NK-92 (cell line): Measurements from ENCODE around the gene FAM78B.

Experiments
- DNase-seq: peaks from one replicate; lab custom pipeline; 2025; ENCODE audit not compliant: unreplicated experiment; lab: John Stamatoyannopoulos, UW

FAM78B gene

DNA sequence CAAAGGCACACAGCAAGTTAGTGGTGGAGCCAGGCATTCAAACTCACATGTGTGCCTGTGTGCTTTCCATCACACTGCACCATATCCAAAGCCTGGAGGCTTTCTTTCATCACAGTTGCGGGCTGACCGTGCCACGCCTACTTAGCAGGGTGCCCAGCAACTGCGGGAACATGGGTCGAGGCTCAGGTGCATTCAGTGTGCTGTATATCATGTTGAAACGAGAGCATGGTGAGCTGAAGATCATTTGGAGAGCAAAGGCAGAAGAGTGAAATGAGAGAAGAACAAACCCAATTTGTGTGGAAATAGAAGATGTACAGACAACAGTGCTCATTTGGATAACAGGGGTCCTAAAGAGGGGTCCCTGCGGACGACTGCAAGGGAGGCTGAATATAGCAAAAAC is 46.5 kb downstream of the FAM78B start:
- DNase-seq: no peak

DNA sequence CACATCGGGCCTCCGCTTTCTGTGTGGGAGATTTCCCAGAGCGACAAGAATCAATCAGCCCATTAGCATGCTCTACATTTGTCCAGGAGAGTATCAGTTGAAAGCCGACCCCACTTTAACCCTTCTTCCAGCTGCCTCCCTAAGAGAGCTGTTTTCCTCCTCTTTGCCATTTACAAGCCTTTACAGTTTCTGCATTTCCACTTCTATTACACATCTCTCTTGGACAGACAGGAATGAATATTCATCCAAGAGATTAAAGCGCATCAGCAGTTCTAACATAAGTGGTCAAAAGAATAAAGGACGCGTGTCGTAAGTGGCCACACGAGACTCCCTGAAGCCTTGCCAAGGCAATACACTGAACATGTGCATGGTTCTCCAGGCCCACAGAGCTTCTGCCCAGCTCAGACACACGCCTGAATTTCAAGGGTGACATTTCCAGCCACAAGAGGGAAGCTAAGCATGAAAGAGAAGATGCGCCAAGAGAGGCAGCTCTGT is 47.3 kb downstream of the FAM78B start:
- DNase-seq: no peak

DNA sequence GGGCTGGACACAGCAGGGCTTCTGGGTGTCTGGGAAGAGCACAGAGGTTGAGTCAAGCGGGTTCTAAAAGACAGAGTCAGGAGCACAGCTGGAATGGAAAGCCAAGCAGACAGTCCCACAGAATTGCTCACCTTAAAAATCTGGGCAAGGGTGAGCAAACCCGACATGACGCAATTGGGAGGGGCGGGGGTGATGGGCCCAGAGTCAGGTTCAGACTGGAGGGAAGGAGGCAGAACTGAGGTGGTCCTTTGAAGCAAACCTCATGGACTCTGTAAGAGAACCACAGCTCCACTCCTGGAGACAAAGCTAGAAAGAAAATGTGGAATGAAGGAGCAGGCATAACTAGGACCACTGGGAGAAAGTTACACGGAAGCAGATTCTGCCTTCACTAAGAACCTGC is 49.0 kb downstream of the FAM78B start:
- DNase-seq: no peak

DNA sequence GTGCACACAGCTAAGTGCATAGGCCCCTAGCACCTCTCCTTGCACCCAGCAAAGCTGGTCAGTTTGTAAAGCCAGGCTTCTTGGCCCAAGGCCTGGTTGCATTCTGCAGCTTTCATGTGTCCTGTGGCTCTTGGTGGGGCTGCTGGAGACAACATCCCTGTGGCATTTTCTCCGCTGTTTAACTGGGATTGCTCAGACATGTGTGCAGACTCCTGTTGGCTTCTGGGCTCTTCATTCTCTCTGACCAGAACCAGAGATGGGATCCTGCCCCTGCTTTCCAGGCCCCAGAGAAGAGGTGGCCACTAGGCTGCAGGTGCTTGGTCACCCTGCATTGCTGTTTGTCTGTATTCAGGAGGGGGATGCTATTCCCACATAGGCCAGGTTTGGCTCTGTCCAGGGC is 50.8 kb downstream of the FAM78B start:
- no peak for DNase-seq

DNA sequence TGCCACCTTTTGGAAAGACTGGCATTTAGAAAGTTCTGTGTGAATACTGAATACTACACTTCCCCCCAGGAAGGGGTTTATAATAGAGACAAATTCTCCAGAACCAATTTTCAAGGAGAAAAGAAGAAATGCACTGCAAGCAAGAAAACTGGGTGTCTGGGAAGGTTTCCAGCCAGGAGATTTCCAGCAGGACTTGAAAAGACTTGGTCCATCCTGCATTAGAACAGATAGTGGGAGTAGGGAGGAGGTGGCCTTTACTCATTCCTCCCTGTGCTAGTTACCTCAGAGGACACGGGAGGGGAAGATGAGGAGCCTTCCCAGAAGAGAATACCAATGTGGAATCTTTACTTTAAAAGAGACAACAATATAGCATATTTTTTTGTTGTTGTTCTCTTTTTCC is 52.4 kb downstream of the FAM78B start:
- no peak for DNase-seq

GRCh38 chr1:166113630-166114029 is 53.2 kb downstream of the FAM78B start:
- no peak for DNase-seq

- no peak for DNase-seq
Measured at GRCh38 chr1:166113031-166113430, 53.8 kb downstream of the FAM78B start.

DNA sequence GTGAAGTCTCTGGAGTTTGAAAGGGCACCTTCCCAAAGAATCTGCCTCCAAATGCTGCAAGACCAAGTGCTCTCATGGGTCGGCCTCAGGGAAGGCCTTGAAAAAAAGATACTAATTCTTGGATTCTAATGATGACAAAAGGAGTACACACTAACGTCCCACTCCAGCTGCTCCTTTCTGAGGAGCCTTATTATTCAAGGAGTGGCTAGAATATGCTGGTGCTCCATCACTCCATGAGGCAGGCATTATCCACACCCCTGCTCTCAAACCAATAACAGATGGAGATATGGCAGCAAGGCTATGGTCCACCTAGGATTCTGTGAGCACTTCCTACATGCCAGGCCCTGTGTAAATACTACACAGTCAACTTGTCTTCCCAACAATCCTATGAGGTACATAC is 54.4 kb downstream of the FAM78B start:
- no peak for DNase-seq

DNA sequence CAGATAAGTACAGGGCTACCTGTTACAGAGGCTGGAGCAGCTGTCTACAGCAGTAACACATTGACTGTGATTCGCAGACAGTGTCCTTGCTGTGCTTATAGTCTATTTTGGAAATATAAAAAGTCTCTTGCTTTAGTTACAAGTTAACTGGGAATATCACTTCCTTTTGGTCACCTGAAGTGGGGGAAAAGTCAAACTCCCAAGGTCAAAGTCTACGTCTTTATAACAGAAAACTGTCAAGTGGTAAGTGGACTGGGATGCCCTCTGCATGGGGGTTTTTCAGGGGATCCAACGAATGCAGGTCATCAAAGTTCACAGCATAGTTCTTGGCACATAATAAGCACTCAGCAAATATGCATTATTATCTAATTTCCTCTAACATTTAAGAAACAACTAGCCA is 55.4 kb downstream of the FAM78B start:
- no peak for DNase-seq

- DNase-seq: no peak
Measured at GRCh38 chr1:166090244-166090643, 76.6 kb downstream of the FAM78B start.

DNA sequence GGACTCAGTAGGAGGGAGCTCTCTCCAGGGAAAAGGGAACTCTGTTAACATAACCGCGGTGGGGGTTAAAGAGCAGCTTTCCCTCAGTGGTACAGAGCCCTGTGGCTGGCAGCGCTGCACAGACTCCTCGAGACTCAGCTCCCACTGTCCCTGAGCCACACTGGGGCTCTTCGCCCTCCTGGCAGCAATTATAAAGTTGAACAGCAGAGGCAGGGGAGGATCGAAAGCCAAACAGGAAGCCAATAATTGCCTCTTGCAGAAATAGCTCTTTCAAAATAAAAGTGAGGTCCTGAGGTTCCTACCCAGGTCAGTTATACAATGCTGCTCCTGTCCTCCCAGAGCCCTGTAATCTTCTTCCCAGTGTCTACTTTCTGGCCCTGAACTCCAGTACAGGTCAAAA is 77.0 kb downstream of the FAM78B start:
- DNase-seq: no peak

GRCh38 chr1:166088572-166088955 is 78.2 kb downstream of the FAM78B start:
- no peak for DNase-seq

DNA sequence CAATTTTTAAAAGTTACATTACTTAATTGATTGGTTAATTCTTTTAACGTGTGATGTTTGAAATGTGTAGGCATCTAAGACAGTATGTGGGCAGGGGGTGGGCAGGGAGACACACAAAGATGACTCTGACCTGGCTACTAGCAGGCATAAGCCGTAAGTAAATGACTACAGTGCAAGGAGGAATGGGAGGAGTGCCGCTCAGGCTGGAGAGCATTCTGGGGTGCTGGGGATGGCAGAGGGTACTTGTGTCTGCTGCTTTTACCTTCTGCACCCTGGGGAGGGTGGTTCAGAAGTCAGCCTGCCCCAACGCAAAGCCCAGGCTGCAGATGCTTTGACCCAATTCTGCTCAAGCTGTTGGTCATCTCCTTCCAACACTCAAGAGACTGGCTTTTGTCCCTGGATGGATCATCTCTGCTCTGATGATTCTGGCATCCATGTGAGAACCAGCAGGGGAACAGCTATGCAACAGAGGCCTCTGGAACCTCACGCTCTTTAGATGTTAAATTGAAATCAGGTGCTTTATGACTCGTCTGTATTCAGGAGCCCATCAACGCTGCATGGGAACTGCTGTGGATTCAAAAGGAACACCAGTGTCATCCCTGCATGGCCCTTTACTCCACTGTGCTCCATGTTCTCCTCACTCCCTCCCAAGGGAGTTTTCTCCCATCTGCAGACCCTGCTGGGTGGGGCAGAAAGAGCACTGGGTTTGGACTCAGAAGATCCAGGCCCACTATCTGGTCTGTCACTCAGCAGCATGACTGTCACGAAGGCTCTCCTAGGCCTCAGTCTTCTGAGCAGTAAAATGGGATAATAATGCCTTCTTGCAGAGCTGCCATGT is 78.8 kb downstream of the FAM78B start:
- DNase-seq: no peak

GRCh38 chr1:166086113-166086883 is 80.5 kb downstream of the FAM78B start:
- no peak for DNase-seq

DNA sequence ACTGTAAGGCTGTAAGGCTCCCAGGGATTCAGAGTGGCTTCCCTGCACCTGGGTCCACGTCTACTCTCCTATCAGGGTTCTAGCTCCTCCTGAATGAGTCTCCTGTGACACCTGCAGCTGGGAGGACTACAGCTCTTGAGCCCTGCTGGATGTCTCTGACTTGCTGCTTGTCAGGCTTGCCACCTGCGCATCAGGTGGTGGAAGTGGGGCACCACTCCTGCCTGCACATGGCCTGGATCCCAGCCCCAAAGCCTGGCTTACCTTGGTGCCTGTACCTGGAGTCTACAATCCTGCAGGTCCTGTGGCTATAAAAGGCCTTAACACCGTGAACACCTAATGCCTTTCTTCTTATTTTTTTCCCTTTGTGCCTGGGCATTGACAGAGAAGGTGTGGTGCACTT is 82.2 kb downstream of the FAM78B start:
- DNase-seq: no peak

DNA sequence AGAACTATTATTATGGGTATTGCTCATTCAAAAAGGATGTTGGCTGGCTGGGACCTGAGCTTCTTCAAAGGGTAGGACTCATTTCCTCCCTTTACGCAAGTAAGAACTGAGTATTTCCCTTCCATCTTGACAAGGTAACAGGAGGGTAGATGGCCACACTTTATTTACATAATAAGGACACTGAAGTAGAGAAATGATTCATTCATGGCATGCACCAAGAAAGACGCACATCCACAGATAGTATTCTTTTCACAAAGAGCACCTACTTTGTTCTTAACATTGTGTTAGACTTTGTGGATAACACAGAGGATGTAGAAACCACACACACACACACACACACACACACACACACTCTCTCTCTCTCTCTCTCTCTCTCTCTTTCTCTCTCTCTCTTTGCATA is 82.9 kb downstream of the FAM78B start:
- no peak for DNase-seq

DNA sequence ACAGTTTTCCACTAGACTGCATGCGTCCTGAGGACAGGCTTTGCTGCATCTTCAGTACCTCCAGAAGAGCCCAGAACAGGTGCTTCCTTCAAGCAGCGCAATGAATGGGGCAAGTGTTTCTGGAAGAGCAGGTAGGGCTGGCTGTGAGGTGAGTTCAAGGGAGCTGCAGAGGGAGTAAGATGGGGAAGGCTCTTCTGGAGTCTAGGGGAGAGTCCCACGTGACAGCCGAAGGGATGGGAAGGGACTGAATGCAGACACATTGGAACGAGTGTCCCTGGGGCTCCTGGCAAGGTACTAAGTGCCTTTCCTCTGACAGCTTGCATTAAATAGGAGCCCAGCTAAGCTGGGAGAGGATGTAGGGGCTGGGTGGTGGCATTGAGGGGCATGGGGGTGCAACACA is 84.2 kb downstream of the FAM78B start:
- DNase-seq: no peak

DNA sequence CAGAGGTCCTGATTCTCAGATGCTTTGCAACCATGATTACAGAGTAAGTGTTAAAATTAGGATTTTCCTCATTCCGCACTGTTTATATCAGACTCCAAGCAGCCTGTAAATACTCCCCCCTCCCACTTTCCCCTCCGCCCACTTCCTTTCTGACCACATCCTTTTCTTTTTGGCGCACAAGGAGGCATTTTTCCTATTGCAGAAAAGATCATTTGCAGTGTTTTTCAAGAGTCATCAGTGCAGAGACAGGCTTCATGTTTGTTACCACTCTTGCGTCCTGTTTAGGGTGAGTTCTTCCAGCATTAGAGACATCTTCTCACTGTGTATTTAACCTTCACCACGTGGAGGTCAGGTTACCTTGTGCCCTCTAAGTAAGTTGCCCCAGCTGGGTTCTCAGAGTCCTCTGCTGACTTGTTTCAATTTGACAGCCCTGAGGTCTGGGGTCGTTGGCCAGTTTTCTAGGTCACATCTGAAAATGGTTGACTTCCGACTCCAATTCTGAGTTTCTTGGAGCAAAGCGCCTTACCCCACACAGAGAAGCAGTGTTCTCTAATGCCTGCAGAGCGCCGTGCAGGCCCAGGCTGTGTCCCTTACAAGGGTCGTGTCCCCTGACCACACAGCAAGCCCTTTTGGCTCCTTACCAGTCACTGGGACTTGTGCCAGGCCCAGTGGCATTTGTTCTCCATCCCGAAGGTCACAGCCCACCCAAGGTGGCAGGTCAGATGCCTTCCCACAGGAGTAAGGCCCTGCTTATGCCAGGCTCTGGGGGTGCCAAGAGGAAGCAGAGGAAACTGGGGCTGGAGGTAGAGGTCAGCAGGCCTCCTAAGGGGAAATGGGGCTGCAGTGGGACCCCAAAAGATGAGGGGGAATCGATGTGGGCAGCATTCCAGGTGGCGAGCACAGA is 85.6 kb downstream of the FAM78B start:
- DNase-seq: no peak

- no peak for DNase-seq
Measured at GRCh38 chr1:166080277-166080966, 86.4 kb downstream of the FAM78B start.

DNA sequence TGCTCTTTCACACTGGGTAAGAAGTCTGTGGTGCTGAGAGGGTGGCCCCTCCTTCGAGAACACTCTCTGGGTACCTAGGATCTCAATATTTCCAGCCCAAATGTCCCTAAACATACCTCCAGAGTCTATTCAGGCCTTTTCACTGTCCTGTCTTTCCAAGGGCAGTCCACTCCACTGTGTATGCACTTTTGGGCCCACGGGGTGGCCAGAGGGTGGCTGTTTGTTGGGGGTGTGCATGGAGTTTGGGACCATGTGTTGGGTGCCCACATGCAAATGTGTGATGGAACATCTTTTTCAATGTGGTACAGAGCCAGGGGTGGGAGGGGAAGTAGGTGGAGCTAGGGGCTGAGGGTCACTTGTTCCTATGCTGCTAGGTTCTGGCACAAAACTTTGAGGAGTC is 87.5 kb downstream of the FAM78B start:
- DNase-seq: no peak

DNA sequence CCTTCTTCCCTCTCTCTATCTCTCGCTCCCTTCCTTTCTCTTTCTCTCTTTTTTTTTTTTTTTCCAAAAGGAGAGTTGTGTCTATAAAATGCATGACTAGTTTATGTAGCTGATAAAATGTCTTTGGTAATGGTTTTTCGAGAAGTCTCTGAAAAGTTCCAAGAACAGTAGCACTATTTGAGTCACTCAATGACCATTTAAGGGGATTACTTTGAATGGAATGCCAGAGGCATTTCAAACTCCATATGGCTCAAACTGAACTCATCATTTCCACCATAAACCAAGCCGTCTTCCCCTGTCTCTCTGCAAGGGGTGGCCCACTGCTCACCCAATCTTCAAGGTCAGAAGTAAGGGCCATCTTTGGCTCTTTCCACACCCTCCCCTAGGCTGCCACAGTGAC is 93.3 kb downstream of the FAM78B start:
- DNase-seq: no peak
